GM12875 (cell line): ENCODE measurements around the gene TLR6.

ENCODE experiments used
- H3K4me3 ChIP-seq: one replicate; pipeline ENCODE4 v1.5.1; 2011; ENCODE audit warnings: low read depth, low read length, control low read depth
- TF ChIP-seq, protein P1 (sequence below): IDR thresholded peaks from 2 replicates; pipeline ENCODE4 v1.5.1; 2011; ENCODE audit warnings: low read depth, mild to moderate bottlenecking, control low read depth, inconsistent platforms, low read length, moderate library complexity, borderline replicate concordance; ENCODE audit not compliant: insufficient read depth

Gene TLR6

DNA sequence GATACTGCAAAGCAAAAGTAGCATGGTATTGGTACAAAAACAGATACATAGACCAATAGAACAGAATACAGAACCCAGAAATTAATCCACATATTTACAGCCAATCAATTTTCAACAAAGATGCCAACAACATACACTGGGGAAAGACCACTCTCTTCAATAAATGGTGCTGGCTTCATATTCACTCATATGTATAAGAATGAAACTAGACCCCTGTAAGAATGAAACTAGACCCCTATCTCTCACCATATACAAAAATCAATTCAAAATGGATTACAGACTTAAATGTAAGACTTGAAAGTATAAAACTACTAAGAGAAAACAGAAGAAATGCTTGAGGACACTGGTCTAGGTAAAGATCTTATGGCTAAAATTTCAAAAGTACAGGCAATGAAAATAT lies 19.3 kb downstream of the TLR6 start:
- H3K4me3 ChIP-seq, result no peak overlapping the region
- TF ChIP-seq, protein P1, sequence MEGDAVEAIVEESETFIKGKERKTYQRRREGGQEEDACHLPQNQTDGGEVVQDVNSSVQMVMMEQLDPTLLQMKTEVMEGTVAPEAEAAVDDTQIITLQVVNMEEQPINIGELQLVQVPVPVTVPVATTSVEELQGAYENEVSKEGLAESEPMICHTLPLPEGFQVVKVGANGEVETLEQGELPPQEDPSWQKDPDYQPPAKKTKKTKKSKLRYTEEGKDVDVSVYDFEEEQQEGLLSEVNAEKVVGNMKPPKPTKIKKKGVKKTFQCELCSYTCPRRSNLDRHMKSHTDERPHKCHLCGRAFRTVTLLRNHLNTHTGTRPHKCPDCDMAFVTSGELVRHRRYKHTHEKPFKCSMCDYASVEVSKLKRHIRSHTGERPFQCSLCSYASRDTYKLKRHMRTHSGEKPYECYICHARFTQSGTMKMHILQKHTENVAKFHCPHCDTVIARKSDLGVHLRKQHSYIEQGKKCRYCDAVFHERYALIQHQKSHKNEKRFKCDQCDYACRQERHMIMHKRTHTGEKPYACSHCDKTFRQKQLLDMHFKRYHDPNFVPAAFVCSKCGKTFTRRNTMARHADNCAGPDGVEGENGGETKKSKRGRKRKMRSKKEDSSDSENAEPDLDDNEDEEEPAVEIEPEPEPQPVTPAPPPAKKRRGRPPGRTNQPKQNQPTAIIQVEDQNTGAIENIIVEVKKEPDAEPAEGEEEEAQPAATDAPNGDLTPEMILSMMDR, result no peak

DNA sequence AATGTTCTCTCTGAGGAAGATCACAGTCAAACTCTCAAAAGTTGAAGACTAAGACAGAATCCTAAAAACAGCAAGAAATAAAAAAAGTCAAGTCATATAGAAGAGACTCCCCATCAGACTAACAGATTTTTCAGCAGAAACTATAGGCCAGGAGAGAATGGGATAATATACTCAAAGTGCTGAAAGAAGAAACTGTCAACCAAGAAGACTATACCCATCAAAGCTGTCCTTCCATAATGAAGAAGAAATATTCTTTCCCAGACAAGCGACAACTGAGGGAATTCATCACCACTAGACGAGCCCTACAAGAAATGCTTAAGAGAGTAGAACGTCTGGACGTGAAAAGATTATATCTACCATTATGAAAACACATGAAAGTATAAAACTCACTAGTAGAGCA lies 22.0 kb downstream of the TLR6 start:
- TF ChIP-seq, protein P1, result no peak
- H3K4me3 ChIP-seq, result no peak overlapping the region

DNA sequence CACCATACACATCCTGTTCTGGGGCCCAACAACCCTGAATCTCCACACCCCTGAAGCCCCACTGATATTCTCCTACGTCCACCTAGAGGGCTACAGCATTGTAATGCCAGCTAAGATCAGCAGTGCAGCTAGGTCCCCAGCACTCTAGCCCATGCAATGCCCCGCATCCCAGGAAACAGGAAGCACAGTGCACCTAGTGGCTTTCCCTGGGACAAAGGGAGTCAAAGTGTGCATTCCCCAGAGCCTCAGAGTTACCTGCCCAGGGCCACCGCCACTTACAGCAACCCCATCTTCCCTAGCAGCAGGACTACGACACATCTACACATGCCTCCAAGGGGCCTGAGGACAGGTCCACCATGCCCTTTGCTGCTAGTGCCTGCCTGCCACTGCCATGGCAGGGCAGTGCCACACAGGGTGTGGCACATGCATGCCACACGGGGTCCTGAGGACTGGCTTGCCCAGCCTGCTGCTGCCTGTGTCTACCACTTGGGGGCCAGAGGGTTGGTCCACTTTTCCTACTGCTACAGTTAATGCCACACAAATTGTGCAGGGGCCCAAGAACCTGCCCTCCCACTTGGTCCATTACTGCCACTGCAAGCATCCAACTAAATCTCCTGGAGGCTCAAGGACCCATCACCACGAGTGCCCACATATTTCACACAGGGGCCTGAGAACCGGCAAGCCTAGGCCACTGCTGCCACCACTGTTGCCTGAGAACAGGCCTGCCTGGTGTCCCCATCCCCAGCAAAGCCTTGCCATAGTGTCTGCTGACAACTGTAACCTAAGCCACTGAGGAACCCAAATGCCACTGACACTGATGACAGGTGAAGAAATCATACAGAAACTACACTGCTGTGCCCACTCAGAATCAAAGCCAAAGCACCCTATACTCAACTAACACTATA lies 23.7 kb downstream of the TLR6 start:
- no peak overlapping the region for H3K4me3 ChIP-seq
- TF ChIP-seq, protein P1, result peak; percentile 33; the same call in 1 of the 2 replicates

DNA sequence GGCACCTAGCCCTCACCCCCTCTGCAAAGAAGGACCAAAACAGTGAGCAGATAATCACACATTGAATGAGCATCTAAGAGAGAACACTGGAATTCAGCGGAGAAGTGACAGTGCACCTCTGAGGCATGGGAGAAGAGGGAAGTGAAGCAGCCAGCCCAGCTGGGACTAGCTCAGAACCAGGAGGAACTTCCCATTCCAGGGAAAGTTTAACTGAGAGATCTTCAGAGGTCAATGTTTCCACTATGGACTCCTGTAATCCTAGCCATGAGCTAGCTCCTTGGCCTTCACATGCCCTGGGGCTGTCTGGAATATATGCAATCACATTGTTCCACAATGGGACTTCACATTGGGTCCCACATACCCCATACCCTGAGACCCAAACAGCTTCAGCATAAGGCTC lies 24.4 kb downstream of the TLR6 start:
- TF ChIP-seq, protein P1, result no peak
- no peak overlapping the region for H3K4me3 ChIP-seq

DNA sequence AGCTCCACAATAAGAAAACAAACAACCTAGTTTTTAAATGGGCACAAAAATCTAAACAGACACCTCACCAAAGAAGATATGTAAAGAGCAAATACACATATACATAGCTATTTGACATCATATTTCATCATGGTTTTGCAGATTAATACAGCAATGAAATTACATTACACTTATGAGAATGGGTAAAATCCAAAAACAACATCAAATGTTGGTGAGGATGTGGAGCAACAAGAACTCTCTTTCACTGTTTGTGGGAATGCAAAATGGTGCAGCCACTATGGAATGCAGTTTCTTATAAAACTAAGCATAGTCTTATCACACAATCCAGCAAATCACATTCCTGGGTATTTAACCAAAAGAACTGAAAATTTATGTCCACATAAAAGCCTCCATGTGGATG lies 25.0 kb downstream of the TLR6 start:
- no peak overlapping the region for H3K4me3 ChIP-seq
- TF ChIP-seq, protein P1, result no peak

DNA sequence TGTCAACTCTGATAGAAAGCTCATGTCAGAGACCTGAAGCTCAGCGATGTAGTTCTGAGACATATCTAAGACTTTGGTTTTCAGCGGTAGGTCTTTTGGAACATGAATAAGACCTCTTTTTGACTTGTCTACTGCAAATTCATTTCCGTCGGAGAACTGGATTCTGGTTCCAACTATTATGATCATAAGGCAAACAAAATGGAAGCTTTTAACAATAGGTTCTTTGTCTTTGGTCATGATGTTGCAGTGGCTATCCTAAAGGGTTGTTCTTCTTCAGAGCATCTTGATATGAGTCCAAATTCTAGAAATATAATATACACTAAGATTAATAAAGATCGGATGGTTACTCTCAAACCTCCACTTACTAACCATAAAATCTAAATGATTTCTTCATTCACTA lies 27.4 kb downstream of the TLR6 start:
- H3K4me3 ChIP-seq, result no peak overlapping the region
- TF ChIP-seq, protein P1, result no peak

DNA sequence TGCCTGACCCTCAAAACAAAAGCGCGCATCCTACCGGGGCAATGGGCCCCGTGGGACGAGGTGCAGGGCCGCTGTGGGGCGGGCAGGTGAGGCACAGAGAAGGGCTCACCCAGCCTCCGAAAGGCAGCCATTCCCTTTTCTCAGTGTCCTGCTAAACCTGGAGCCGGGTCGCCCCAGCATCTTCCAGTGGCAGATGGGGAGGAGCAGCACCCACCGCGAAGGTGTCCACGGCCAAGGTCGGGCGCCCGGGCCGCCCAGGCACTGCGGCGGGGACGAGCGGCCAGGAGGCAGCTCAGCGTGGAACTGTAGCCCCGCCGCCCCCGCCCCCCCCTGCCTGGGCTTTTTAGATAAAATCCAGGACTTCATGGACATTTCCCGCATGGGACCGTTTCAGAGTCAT lies 32.9 kb downstream of the TLR6 start:
- TF ChIP-seq, protein P1, result no peak
- no peak overlapping the region for H3K4me3 ChIP-seq
